ENCODE data around the gene NPC1L1. TPM values are rescaled to one million over a fixed set of nuclear protein-coding genes. Genes with fewer than 3 reads are reported as not detected.
"Not testable (repeated sequence)": the region's sequence is repeated elsewhere in the genome, so short reads cannot be mapped to it uniquely, and the experiment has no call there.

NPC1L1 gene
- total RNA-seq, 4 donors from 2014 or later, result 0.04 to 0.07 TPM; not detected in 2

DNA sequence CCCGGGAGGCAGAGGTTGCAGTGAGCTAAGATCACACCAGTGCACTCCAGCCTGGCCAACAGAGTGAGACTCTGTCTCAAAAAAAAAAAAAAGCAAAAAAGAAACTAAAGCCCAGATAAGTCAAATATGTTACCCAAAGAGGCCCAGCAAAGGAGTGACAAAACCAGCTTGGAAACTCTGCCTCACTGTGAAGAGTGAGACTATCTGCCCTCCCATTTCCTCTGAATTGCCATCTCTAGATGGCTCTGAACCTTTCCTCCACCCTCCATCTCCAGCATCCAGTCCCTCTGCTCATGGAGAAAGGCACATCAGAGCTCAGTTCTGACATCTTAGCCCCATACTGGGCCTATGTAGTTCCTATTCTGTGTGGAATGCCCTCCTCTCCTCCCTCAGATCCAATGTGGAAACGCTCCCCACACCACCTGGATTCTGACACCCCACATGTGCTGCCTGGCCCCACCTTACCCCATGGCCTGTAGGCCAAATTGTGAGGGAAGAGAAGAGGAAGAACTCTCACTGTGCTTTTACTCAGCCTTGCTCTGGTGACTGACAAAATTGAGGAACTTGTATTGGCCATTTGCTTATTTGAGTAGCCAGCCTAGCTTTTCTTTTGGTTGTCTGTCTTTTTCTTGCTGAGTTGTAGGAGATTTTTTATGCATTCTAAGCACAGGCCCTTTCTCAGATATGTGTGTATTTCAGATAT is 32.7 kb downstream of the NPC1L1 start:
- no peaks in the 10 kb centered on the region for H3K36me3 ChIP-seq
- no peak for DNase-seq
- H3K9me3 ChIP-seq, result no peaks in the 10 kb centered on the region
- intact Hi-C loops (cut with DNase I; ENCODE audit: low total_unique reads) (no loop called here), in situ Hi-C loops (cut with MboI; ENCODE audit: low sequenced_read_pairs in 4 of 4) (no loop called here)
- H3K27ac ChIP-seq, result no peak overlapping the region
- no peaks in the 10 kb centered on the region for H3K4me1 ChIP-seq
- TF ChIP-seq CTCF (IDR thresholded peaks at IDR 0.05 in 4 of 5, conservative IDR thresholded peaks at IDR 0.05 in 1 of 5), result no peak
- no peak for TF ChIP-seq POLR2A (IDR thresholded peaks at IDR 0.05)
- H3K27me3 ChIP-seq, result no peaks in the 10 kb centered on the region
- H3K4me3 ChIP-seq, result no peak overlapping the region
- no peak for ATAC-seq

DNA sequence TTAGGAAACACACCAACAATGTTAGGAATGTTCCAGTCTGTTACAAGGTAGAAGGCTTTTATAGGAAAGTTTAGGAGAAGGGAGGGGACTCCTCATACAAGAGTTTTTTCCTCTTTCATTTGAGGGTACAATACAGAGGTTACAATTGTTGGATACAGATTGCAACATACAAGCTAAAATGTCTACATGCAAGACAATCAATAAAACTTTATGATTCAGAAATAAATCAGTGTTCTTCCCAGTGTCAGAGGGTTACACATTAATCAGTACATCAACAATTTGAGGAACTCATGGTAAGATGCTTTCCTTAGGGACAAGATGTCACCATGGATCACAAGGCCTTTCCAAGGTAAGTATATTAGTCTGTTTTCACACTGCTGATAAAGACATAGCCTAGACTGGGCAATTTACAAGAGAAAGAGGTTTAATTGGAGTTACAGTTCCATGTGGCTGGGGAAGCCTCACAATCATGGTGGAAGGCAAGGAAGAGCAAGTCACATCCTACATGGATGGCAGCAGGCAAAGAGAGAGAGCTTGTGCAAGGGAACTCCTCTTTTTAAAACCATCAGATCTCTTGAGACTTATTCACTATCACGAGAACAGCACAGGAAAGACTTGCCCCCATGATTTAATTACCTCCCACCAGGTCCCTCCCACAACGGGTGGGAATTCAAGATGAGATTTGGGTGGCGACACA is 34.4 kb downstream of the NPC1L1 start:
- DNase-seq; H3K9me3 ChIP-seq; ATAC-seq; in situ Hi-C loops (cut with MboI; ENCODE audit: low sequenced_read_pairs in 4 of 4); intact Hi-C loops (cut with DNase I; ENCODE audit: low total_unique reads); H3K27me3 ChIP-seq; H3K4me3 ChIP-seq; H3K27ac ChIP-seq; H3K4me1 ChIP-seq; H3K36me3 ChIP-seq: not testable (repeated sequence)

DNA sequence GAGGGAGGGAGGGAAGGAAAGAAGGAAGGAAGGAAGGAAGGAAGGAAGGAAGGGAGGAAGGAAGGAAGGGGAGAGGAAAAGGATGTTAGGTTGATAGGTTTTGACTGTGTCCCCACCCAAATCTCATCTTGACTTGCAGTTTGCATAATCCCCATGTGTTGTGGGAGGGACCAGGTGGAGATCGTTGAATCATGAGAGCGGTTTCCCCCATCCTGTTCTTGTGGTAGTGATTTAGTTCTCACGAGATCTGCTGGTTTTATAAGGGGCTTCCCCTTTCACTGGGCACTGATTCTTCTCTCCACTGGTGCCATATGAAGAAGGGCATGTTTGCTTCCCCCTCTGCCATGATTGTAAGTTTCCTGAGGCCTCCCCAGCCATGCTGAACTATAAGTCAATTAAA is 35.5 kb downstream of the NPC1L1 start:
- intact Hi-C loops (cut with DNase I; ENCODE audit: low total_unique reads), result no loop called here
- Histone ChIP-seq H3K27me3 (no peaks in the 10 kb centered on the region), H3K36me3 (no peaks in the 10 kb centered on the region), H3K4me3 (no peak overlapping the region), H3K9me3 (no peaks in the 10 kb centered on the region), H3K27ac (no peak overlapping the region), H3K4me1 (no peaks in the 10 kb centered on the region)
- no peak for TF ChIP-seq POLR2A (IDR thresholded peaks at IDR 0.05)
- no peak for TF ChIP-seq CTCF (IDR thresholded peaks at IDR 0.05 in 4 of 5, conservative IDR thresholded peaks at IDR 0.05 in 1 of 5)
- in situ Hi-C loops (cut with MboI; ENCODE audit: low sequenced_read_pairs in 4 of 4), result no loop called here
- no peak for DNase-seq
- no peak for ATAC-seq

GRCh38 chr7:44498230-44498954 is 42.7 kb downstream of the NPC1L1 start:
- Histone ChIP-seq H3K9me3 (no peaks in the 10 kb centered on the region), H3K36me3 (no peaks in the 10 kb centered on the region), H3K4me3 (no peak overlapping the region), H3K27ac (peak overlapping the region; percentile 80 to 87 (median 81)), H3K27me3 (no peaks in the 10 kb centered on the region), H3K4me1 (peaks cover 15 to 18% of the 10 kb centered on the region in 2 donors)
- ATAC-seq (peak; percentile 100), DNase-seq (peak; percentile 60 to 77)
- intact Hi-C loops (cut with DNase I; ENCODE audit: low total_unique reads), result loop anchor here (5.0 to 10.0 kb wide), 3 partner anchors 374 to 624 kb away; partner anchors contain the start of genes POLD2 and PURB
- TF ChIP-seq POLR2A (IDR thresholded peaks at IDR 0.05) (no peak), CTCF (IDR thresholded peaks at IDR 0.05 in 4 of 5, conservative IDR thresholded peaks at IDR 0.05 in 1 of 5) (no peak)
- in situ Hi-C loops (cut with MboI; ENCODE audit: low sequenced_read_pairs in 4 of 4), result loop anchor here in 2 of 4 donors (25.0 kb wide), 2 partner anchors 261 to 286 kb away; partner anchors contain the start of gene YKT6 (in 1 of the 2)
